Natural killer cell (primary cell): ENCODE data around the gene ZEB2. TPM values are rescaled to one million over a fixed set of nuclear protein-coding genes. Genes with fewer than 3 reads are reported as not detected.
A peak's percentile ranks its signal among the peaks of the same experiment; 100 is the strongest.

Experiments
- ATAC-seq, 3 donors: fragments of 150-1000 bp in 2 of 3; fragments of 200-7000 bp in 1 of 3; cut with Tn5 transposase; 1 replicate in 1 of 3; 2 replicates in 2 of 3; pipeline ENCODE4 v1.10.0; 2021; ENCODE audit warnings: mild to moderate bottlenecking in 2 of 3, moderate library complexity in 2 of 3
- DNase-seq, 2 donors: peaks; one replicate each; pipeline versions ENCODE4 v3.0.0 to v3.0.0-alpha.2; 2013 to 2021; ENCODE audit warnings: mixed read lengths in 1 of 2
- H3K27ac ChIP-seq: one replicate; pipeline ENCODE4 v1.5.1; 2013; ENCODE audit warnings: mild to moderate bottlenecking, low read length
- H3K27me3 ChIP-seq: one replicate; pipeline ENCODE4 v1.6.1; 2013; ENCODE audit warnings: low read length; ENCODE audit not compliant: control insufficient read depth, insufficient read depth
- H3K36me3 ChIP-seq: one replicate; pipeline ENCODE4 v1.6.1; 2013; ENCODE audit warnings: low read length; ENCODE audit not compliant: control insufficient read depth, insufficient read depth
- H3K4me1 ChIP-seq: one replicate; pipeline ENCODE4 v1.6.1; 2013; ENCODE audit warnings: low read length; ENCODE audit not compliant: control insufficient read depth, insufficient read depth
- H3K4me3 ChIP-seq: one replicate; pipeline ENCODE4 v1.5.1; 2013; ENCODE audit warnings: low read length
- H3K9me3 ChIP-seq: one replicate; pipeline ENCODE4 v1.6.1; 2013; ENCODE audit warnings: low read length; ENCODE audit not compliant: control insufficient read depth, insufficient read depth
- H3K27ac Mint-ChIP-seq, 2 donors: one replicate each; pipeline ENCODE4 v1.8.0; 2022; ENCODE audit warnings: mild to moderate bottlenecking in 2 of 2, mixed read lengths in 2 of 2, moderate library complexity in 1 of 2
- H3K27me3 Mint-ChIP-seq, 2 donors: one replicate each; pipeline ENCODE4 v1.8.0; 2022; ENCODE audit warnings: low read depth in 2 of 2, mixed read lengths in 2 of 2
- H3K36me3 Mint-ChIP-seq: one replicate; pipeline ENCODE4 v1.8.0; 2022; ENCODE audit warnings: mixed read lengths
- H3K4me1 Mint-ChIP-seq, 2 donors: one replicate each; pipeline ENCODE4 v1.8.0; 2022; ENCODE audit warnings: mixed read lengths in 2 of 2
- H3K4me3 Mint-ChIP-seq: one replicate; pipeline ENCODE4 v1.8.0; 2022; ENCODE audit warnings: mild to moderate bottlenecking, moderate library complexity, mixed read lengths
- H3K9me3 Mint-ChIP-seq, 2 donors: one replicate each; pipeline ENCODE4 v1.8.0; 2022; ENCODE audit warnings: mixed read lengths in 2 of 2
- CTCF ChIP-seq: fragments of 200-600 bp; IDR thresholded peaks from one replicate; pipeline ENCODE4 v1.8.0; 2022; ENCODE audit warnings: antibody characterized with exemption
- WGBS: methylation state at CpG from one replicate; pipeline ENCODE4 v1.1.7; 2013; ENCODE audit warnings: missing lambda C conversion rate; ENCODE audit not compliant: insufficient coverage; 5-methylcytosine and 5-hydroxymethylcytosine counted together
- intact Hi-C: fragments of 100-400 bp; cut with micrococcal nuclease; formaldehyde crosslinking; loops from one replicate; pipeline ENCODE4 v1.14.2; 2022
- total RNA-seq, 4 donors: library from RNA; stranded (reverse); fragments of 120-200 nt in 1 of 4; gene quantifications; one replicate each; pipeline versions ENCODE4 v1.2.3 to v1.2.4, GENCODE V29; 2013 to 2022

ZEB2 gene
- total RNA-seq, 3 donors from 2014 or later (not counting 1 experiment from before 2014, with no cell fraction given), result 718 to 1,143 (median 944) TPM

GRCh38 chr2:144454466-144455287 lies 65.2 kb downstream of the ZEB2 start:
- Mint-ChIP-seq H3K4me3 (peak overlapping the region; percentile 72), H3K27ac (peak overlapping the region in 1 of 2 donors; percentile 86), H3K27me3 (no peaks in the 10 kb centered on the region), H3K36me3 (peaks cover 7% of the 10 kb centered on the region), H3K9me3 (no peaks in the 10 kb centered on the region), H3K4me1 (peaks cover 92 to 97% of the 10 kb centered on the region in 2 donors)
- no peak for TF ChIP-seq CTCF
- Histone ChIP-seq H3K36me3 (no peaks in the 10 kb centered on the region), H3K27me3 (no peaks in the 10 kb centered on the region), H3K27ac (peak overlapping the region; percentile 48), H3K4me1 (peaks cover 37% of the 10 kb centered on the region), H3K9me3 (no peaks in the 10 kb centered on the region), H3K4me3 (no peak overlapping the region)
- 52% methylated on average over 8 of the region's 8 CpGs for WGBS
- DNase-seq (peak in 1 of 2 donors; percentile 61), ATAC-seq (peak; percentile 25 to 59 (median 32))
- intact Hi-C loops, result loop anchor here (5.0 kb wide), 2 partner anchors 122 to 143 kb away; a partner anchor contains a TSS

GRCh38 chr2:144453486-144454158 lies 66.3 kb downstream of the ZEB2 start:
- 69% methylated on average over 2 of the region's 5 CpGs for WGBS
- peaks cover 36% of the 10 kb centered on the region for H3K4me1 ChIP-seq
- no peaks in the 10 kb centered on the region for H3K36me3 ChIP-seq
- no peak overlapping the region for H3K4me3 ChIP-seq
- H3K36me3 Mint-ChIP-seq, result peaks cover 7% of the 10 kb centered on the region
- no peaks in the 10 kb centered on the region for H3K27me3 Mint-ChIP-seq
- H3K4me3 Mint-ChIP-seq, result peak overlapping the region; percentile 79
- H3K9me3 Mint-ChIP-seq, result no peaks in the 10 kb centered on the region
- no peak for TF ChIP-seq CTCF
- no peak for DNase-seq
- H3K4me1 Mint-ChIP-seq, result peaks cover 92 to 97% of the 10 kb centered on the region in 2 donors
- peak overlapping the region; percentile 77 for H3K27ac ChIP-seq
- intact Hi-C loops, result loop anchor here (2.0 kb wide), 1 partner anchor 51 kb away; no protein-coding TSS in a partner anchor
- no peaks in the 10 kb centered on the region for H3K27me3 ChIP-seq
- H3K9me3 ChIP-seq, result no peaks in the 10 kb centered on the region
- no peak for ATAC-seq
- peak overlapping the region in 1 of 2 donors; percentile 86 for H3K27ac Mint-ChIP-seq

GRCh38 chr2:144452989-144453336 lies 67.0 kb downstream of the ZEB2 start:
- Mint-ChIP-seq H3K4me1 (peaks cover 92 to 97% of the 10 kb centered on the region in 2 donors), H3K27ac (peak overlapping the region in 1 of 2 donors; percentile 86), H3K4me3 (peak overlapping the region; percentile 79), H3K27me3 (no peaks in the 10 kb centered on the region), H3K9me3 (no peaks in the 10 kb centered on the region), H3K36me3 (peaks cover 7% of the 10 kb centered on the region)
- H3K36me3 ChIP-seq, result no peaks in the 10 kb centered on the region
- H3K9me3 ChIP-seq, result no peaks in the 10 kb centered on the region
- H3K27me3 ChIP-seq, result no peaks in the 10 kb centered on the region
- ATAC-seq, result peak in 2 of 3 donors; percentile 9 to 11
- peaks cover 38% of the 10 kb centered on the region for H3K4me1 ChIP-seq
- no peak for TF ChIP-seq CTCF
- peak in 1 of 2 donors; percentile 24 for DNase-seq
- WGBS, result 47% methylated on average over 4 of the region's 4 CpGs
- intact Hi-C loops, result loop anchor here (2.0 kb wide), 1 partner anchor 52 kb away; no protein-coding TSS in a partner anchor
- peak overlapping the region; percentile 77 for H3K27ac ChIP-seq
- no peak overlapping the region for H3K4me3 ChIP-seq
